Suppressor macrophage treated with lipopolysaccharide for 1 hour (primary cell): ENCODE measurements around the gene IMPDH1.
A peak's percentile ranks its signal among the peaks of the same experiment; 100 is the strongest.

Experiments used
- DNase-seq, 3 donors: peaks; one replicate each; pipeline ENCODE4 v3.0.0-alpha.2; 2020 to 2022

The IMPDH1 gene

DNA sequence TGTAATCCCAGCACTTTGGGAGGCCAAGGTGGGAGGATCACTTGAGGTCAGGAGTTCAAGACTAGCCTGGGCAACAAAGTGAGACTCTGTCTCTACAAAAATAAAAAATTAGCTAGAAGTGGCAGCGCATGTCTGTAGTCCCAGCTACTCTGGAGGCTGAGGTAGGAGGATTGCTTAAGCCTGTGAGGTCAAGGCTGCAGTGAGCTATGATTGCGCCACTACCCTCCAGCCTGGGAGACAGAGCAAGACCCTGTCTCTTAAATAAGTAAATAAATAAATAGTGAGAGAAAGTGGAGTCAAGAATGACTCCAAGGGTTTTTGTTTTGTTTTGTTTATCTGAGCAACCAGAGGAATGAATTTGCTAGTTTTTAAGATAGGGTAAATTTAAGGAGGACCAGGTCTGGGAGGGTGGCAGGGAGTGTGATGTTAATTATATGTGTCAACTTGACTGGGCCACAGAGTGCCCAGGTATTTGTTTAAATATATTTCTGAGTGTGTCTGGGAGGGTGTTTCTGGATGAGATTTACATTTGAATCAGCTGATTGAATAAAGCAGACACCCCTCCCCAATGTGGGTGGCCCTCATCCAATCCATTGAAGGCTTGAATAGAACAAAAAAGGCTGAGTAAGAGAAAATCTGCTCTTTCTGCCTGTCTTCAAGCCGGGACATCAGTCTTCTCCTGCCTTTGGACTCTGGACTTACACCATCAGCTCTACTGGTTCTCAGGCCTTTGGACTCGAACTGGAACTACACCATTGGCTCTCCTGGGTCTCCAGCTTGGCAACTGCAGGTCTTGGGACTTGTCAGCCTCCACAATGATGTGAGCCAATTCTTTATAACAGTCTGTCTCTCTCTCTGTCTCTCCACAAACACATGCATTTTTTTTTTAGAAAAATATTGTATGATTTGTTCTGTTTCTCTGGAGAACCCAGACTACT, 23.5 kb downstream of the IMPDH1 start:
- no peak for DNase-seq

DNA sequence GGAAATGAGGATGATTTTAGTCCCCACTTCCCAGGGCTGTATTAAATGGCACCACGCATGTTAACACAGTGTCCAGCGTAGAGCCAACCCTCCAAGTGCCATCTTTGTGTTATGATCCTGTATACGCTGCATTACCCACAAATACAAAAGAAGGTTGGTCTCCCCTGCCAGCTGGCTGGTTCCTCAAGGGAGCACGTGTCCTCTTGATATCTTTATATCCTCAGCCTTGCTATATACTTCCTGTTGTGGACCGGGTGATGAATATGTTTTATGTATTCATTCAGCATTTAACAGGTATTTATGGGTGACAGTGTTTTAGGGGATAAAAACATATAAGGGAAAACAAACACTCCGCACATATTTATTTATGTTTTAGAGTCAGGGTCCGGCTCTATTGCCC, 25.1 kb downstream of the IMPDH1 start:
- no peak for DNase-seq

DNA sequence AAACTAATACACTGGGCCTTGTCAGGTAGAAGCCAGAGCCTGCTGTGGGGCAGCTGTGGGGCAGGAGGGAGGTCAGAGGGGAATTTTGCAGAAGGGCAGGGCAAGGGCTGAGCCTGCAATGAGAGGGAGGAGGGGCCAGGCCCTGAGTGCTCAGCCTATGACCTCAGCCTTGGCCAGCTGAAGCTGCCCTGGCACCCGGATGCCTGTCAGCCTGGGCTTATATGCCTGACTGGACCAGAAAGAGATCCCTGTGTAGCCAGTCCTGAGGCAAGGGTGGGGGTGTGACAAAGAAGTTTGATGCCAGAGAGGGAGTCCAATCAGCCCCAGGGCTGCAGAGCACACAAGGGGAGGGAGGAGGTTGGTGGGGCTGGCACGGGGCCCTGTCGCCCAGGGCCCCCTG, 26.0 kb downstream of the IMPDH1 start:
- peak; percentile 42 to 69 (median 55) for DNase-seq

DNA sequence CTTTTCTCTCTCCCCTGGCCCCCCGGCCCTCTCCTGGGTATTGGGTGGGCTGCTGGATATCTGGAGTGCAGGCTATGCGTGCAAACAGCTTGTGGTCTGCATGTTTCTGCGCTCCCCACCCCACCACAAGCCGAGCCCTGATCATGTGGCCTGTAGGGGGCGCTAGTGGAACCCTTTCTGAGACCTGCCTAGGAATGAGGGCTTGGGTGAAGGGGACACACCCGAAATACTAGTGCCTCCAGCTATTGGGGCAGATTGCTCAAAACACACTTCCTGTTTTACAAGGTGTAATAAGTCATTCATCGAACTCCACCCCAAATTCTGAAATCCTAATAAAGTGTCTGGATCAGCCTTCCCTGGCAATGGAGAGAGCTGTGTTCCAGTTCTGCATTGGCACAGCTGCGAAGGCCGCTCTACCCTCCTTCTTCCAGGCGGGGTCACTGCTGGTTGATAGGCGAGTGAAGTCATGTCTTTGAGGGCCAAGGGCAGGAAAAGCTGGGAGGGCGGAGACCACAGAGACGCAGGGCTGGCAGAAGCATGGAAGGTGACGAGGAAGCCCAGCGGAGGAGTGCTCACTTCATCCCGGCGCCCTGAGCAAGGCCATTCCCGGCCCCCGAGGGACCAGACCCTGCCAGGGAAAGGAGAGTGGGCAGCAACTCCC, 28.5 kb downstream of the IMPDH1 start:
- peak in 1 of 3 donors; percentile 44 for DNase-seq

DNA sequence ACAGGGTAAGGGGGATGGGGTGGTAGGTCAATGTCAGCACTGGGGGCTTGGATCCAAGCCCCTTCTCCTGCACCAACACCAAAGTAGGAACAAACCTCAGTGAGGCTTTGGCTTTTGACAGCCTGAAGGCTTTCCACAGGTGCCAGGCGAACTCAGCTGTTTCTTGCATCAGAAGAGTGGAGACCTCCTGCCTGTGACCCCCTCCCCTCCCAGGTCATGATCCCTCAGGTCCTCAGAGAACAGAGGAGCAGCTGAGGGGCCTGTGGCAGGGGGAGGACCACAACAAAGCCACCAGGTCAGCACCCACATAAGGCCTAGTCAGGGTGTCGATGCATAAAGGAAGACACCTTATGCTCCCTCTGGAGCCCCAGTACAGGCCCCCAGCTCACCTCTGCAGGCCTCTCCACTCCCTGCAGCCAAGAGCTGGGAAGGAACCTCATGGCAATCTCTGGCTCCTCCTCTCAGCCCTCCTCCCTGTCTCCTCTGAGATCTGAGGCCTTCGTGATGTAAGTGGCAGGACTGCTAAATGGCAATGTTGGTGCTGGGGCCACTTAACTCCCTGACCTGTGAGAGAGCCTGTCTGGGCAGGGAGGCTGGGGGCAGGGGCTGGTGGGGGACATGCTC, 29.2 kb downstream of the IMPDH1 start:
- DNase-seq: no peak

DNA sequence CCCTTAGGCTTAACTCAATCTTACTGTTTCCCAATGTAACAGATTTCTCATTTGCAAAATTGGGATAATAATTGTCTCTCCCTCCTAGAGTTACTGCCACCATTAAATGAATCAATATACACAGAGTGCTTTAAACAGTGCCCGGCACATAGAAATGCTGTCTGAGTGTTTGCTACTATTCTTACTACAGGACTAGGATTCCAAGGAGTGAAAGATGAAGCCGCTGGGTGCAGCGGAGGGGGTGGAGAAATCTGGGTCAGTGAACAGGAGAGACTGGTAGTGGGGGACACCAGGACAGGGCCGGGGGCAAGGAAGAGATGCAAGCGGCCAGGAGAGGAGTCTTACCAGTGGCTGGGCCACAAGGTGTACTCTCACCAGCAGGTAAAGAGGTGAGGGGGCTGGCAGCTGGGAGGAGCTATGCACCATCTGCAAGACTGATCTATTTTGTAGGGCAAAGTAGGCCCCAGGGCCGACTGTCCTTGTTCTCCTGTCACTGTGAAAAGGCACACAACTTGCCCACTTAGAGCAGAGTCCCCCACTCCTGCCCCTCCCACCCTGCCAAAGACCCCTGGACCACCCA, 29.8 kb downstream of the IMPDH1 start:
- no peak for DNase-seq

DNA sequence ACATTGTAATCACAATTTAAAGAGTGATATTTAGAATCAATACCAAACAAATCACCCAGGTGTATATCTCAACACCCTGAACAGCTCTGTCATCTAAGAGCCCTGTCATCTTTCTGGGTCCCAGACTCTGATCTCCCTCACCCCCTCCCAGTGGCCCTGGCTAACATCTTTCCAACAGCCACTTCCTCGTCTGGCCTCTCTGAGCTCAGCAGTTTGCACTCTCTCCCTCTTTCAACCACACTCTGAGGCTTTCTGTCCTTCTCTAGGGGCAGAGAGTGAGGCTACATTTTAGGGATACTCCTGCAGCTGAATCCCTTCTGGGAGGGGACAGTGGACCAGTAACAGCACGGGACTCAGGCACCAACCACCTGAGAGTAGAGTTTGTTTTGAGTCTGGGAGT, 31.1 kb downstream of the IMPDH1 start:
- DNase-seq: no peak

DNA sequence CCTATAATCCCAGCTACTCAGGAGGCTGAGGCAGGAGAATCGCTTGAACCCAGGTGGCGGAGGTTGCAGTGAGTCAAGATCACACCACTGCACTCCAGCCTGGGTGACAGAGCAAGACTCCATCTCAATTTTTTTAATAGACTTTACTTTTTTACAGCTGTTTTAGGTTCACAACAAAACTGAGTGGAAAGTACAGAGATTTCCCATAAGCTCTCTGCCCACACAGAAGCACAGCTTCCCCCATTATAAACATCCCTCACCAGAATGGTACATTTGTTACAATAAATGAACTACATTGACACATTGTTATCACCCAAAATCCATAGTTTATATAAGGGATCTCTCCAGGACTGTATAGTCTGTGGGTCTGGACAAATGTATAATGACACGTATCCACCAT, 33.7 kb downstream of the IMPDH1 start:
- DNase-seq: peak; percentile 47 to 58 (median 51)

DNA sequence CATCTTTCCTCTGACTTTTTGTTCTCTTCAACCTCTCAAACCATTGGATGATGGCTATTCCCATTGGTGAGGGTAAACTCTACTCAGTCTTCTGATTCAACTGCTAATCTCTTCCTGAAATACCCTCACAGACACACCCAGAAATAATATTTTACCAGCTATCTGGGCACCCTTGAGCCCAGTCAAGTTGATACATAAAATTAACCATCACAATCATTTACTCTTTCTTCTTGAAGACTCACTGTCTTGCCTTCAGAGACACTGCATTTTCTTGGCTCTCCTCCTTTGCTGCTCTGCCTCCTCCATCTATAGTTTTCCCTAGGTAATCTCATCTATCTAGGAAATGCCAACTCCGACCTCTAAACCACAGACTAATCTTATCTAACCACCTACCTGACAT, 35.7 kb downstream of the IMPDH1 start:
- DNase-seq: no peak

DNA sequence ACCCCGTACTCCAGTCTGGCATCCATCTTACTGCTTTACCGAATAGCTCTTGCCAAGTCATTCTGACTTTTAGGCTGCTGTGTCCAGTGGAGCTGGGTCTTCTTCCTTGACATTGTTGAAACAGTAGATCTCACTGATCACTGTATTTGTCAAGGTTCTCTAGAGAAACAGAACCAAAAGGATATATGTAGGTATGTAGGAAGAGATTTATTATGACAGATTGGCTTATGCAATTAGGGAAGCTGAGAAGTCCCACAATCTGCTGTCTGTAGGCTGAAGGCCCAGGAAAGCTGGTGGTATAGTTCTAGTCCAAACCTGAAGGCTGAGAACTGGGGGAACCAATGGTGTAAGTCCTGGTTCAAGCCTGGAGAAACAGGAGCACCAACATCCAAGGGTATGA, 36.2 kb downstream of the IMPDH1 start:
- no peak for DNase-seq

DNA sequence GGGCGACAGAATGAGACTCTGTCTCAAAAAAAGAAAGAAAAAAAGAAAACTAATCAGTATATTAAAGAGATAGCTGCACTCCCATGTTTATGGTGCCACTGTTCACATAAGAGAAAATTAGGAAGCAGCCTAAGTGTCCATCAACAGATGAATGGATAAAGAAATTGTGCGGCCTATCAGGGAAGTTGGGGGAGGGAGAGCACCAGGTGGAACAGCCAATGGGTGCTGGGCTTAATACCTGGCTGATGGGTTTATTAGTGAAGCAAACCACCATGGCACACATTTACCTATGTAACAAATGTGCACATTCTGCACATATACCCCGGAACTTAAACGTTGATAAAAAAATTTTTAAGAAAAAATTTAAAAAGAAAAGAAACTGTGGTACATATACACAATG, 39.3 kb downstream of the IMPDH1 start:
- DNase-seq: no peak

DNA sequence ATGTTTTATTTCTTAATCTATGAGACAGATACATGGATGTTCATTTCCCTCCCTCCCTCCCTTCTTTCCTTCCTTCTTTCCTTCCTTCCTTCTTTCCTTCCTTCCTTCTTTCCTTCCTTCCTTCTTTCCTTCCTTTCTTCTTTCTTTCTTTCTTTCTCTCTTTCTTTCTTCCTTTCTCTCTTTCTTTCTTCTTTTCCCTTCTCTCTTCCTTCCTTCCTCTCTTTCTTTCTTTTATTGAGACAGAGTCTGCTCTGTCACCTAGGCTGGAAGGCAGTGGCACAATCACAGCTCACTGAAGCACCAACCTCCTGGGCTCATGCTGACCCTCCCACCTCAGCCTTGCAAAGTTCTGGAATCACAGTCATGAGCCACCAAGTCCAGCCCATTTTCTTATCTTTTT, 42.8 kb downstream of the IMPDH1 start:
- DNase-seq: no peak

DNA sequence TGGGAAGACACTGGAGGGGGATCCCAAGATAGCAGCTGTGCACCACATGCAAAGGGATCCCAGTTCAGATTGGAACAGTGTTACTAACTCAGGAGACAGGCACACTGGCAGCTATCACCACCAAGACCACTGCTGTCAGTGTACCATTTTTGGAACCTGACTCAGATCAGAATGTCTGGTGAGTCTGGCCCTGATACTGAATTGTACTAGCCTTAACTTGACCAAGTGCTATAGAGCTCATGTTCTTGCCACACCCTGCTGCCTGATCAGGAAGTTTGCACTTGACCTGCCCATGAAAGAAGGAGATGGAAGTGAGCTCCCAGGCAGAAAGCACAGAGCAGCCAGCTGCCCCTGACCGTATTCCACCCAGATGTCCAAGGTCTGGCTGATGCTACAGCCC, 43.5 kb downstream of the IMPDH1 start:
- DNase-seq: no peak

DNA sequence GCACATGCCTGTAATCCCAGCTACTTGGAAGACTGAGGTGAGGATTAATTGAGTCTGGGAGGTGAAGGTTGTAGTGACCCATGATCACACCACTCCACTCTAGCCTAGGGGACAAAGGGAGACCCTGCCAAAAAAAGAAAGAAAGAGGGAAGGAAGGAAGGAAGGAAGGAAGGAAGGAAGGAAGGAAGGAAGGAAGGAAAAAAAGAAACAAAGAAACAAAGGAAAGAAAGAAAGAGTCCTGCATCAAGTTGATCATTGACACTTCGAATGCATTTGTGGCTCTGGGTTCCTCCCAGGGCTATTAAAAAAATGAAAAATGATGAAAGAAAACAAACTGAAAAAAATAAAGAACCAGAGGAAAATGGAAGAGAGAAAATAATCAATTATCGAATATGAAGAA, 44.4 kb downstream of the IMPDH1 start:
- no peak for DNase-seq

DNA sequence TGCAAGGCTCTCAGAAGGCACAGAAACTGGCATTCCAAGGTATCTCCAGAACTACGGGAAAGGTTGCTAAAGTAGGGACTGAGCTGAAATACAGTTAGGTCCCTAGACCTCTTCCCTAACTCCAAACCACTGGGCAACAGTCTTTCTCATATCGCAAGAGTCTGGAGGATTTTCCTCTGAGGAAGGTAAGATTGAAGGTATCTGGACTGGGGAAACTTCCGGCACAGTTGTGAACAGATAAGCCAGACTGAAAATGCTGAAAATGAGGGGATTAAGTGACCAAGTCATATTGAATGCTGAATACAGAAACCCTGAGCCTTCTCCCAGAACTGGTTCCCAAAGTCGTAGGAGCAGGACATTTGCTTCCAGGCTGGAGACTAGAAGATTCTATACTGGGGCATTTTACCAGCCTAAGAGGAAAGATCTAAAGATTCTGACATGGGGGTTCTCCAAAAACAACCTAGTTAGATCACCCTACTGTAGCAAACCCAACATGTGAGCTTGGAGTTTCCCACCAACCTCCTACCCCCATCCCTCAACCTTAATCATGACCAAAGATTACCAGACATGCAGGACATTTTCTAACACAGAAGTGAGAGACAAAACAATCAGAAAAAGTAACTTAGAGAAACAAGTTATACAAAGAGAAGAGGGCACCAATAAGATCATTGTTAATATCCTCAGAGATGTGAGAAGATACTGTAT, 45.5 kb downstream of the IMPDH1 start:
- peak; percentile 44 to 55 (median 49) for DNase-seq

DNA sequence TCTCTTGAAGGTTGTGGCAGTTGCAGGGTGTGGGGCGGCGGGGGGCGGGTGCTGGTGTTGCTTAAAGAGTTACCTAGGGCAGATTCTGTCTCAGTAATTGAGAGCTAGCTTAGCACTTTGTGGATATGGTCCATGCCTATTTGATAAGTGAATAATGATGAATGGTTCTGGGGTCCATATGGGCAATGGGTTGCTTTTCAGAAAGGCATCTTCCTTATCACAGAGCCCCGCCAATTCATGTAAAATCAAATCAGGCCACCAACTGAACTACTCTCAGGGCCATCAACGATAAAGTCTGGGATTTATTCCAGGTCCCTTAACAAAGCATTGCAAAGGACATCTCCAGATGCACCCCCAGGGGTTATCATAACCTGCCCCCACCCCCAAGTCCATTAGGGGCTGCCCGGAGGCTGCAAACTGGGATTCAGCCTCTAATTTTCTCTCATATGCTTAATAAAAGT, 46.5 kb downstream of the IMPDH1 start:
- DNase-seq: no peak

DNA sequence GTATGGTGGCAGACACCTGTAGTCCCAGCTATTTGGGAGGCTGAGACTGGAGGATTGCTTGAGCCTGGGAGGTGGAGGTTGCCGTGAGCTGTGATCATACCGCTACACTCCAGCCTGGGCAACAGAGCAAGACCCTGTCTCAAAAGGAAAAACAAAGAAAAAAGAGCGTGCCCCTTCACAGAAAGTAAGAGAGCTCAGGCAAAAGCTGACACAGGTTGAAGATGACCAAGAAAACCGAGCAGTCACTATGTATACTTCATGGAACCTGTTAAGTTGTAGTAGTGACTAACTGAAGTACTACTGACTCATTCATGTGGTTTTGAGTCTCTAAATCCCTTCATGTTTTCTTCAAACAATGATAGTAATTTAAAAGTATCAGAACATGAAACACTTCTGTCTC, 47.1 kb downstream of the IMPDH1 start:
- peak in 1 of 3 donors; percentile 37 for DNase-seq

DNA sequence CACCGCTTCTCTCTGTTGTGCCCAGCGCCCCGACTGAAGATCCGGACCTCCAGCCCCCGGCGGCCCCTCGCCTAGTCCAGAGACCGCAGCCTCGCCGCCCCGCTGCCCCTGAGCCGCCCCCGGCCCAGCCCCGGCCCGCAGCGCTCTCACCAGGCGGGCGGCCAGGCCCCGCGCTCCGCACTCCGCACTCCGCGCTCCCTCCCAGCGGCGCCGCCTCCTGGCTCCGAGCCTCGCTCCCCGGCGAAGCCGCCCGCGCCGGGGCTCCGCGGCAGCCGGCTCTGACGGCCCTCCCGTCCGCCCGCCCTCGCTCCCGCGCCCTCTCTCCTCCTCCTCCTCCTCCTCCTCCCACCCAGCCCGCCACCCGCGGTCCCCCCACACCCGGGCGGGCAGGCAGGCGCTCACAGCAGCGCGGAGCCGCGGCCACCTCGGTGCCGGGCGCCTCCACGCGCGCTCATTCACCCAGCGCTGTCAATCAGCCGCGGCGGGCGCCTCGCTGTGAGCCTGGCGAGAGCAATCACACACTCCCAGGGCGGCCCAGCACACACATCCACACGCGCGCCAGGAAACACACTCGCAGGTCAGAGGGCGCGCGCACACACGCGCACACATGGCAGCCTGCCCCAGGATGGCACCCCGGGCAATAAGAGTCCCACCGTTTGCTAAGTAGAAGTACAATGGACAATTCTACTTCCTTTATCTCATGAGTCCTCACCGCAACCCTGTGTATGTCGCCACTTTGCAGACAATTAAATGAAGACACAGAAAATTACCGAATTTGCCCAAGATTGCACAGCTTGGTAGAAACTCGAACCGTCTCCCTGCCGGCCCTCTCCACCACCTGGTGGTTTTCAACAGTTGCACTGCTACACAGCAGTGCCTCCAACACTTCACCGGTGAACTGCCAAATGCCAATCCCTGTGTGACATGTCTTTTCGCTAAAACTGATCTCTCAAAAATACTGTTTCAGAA, 48.1 kb downstream of the IMPDH1 start, which contains the start of gene PRRT4:
TSS of gene PRRT4 (minus strand) at position 280 of the 969 bp plus-strand sequence.
- DNase-seq: peak; percentile 65 to 72 (median 66)

DNA sequence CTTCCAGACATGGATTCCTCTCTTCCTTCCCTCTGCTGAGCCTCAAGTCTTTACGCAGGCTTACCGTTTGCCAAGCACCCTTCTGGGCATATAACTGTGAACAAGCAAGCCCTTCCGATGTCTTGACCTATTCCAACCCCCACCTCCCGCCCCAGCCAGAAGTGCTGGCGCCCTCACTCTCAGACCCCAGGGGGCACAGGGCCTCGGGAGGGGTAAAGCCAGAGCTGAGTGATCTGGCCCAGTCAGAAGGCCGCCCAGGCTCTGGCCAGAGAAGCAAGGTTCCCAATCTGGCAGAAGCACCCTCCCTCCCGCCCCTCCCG, 49.5 kb downstream of the IMPDH1 start:
- DNase-seq: no peak

DNA sequence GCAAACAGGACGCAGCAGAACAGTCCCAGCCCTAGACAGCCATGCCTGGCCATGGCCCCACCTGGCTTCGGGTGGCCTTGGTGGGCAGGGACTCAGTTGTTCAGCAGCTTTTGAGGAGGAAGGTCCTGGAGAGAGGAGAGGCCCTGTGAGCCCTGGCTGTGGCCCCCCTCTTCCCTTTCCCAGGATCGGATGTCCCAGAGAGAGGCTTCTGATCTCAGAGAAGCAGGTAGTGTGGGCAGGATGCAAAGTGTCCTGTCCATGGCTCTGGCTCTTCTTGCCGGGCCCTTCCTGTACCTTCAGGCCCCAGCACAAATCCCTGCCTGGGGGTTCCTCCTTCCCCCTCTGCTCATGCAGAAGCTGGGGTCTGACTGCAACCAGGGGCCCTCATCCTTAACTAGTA, 49.8 kb downstream of the IMPDH1 start:
- DNase-seq: no peak

DNA sequence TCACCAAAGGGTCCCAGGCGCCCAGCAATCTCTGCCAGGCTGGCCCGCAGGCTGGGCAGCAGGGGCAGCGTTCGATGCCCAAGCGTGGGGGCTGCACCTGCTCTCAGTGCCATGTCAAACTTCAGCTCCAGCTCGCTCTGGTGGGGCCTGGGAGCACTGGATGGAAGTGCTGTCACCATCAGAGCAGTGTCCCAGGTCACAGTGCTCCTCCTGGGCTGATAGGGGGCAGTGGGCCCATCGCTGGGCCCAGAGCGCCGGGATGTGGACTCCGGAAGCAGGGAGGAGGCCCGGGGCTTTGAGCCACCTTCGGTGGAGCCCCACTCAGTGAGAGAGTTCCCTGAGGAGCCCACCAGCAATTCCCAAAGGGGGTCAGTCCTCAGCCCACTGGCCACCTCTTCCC, 50.4 kb downstream of the IMPDH1 start:
- DNase-seq: no peak
